Stomach (tissue), 4 donors: ENCODE measurements around the gene KCNIP4.

ENCODE experiments used
- CTCF ChIP-seq, 7 experiments: fragments of 450-650 bp in 4 of 7; fragments of 200-600 bp in 3 of 7; sonication (generic) in 3 of 7; IDR thresholded peaks; one replicate each; pipeline ENCODE4 v1.5.1; 2016 to 2019; ENCODE audit warnings: antibody characterized with exemption in 7 of 7, control low read depth in 2 of 7, mild to moderate bottlenecking in 1 of 7
- EP300 ChIP-seq: sonication (generic); formaldehyde crosslinking; IDR thresholded peaks from one replicate; pipeline ENCODE4 v1.6.1; 2017; ENCODE audit warnings: antibody characterized with exemption
- POLR2A ChIP-seq, 4 donors: fragments of 450-650 bp; IDR thresholded peaks; one replicate each; pipeline ENCODE4 v1.6.1; 2016; ENCODE audit warnings: antibody characterized with exemption in 4 of 4, control low read depth in 2 of 4, mild to moderate bottlenecking in 1 of 4, moderate library complexity in 1 of 4
- POLR2AphosphoS5 ChIP-seq, 3 donors: sonication (generic); formaldehyde crosslinking; IDR thresholded peaks; one replicate each; pipeline ENCODE4 v1.6.1; 2016; ENCODE audit warnings: antibody characterized with exemption in 3 of 3

DNA sequence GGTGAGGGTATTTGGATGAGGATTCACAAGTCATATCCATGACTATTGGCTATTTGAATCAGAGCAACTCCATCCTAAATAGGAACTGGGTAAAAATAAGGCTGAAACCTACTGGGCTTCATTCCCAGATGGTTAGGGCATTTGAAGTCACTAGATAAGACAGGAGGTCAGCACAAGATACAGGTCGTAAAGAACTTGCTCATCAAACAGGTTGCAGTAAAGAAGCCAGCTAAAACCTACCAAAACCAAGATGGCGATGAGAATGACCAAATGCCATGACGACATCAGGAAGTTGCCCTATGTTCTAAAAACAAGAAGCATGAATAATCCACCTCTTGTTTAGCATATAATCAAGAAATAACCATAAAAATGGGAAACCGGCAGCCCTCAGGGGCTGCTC, 1023.4 kb downstream of the KCNIP4 start:
- TF ChIP-seq POLR2A (IDR thresholded peaks at IDR 0.05) = no peak
- TF ChIP-seq CTCF (IDR thresholded peaks at IDR 0.05) = no peak
- no peak for TF ChIP-seq POLR2AphosphoS5 (IDR thresholded peaks at IDR 0.05)
- no peak for TF ChIP-seq EP300
